ENCODE results near the gene CKS2.
"Not testable (repeated sequence)": the region's sequence is repeated elsewhere in the genome, so short reads cannot be mapped to it uniquely, and the experiment has no call there.

Gene CKS2

GRCh38 chr9:89310475-89311345 is at the start of gene CKS2:
CKS2 (plus strand) TSS chr9:89311195; CDS start chr9:89311293, 98 bp downstream.
- DNase-seq = peak; percentile 94 to 100 (median 99)

DNA sequence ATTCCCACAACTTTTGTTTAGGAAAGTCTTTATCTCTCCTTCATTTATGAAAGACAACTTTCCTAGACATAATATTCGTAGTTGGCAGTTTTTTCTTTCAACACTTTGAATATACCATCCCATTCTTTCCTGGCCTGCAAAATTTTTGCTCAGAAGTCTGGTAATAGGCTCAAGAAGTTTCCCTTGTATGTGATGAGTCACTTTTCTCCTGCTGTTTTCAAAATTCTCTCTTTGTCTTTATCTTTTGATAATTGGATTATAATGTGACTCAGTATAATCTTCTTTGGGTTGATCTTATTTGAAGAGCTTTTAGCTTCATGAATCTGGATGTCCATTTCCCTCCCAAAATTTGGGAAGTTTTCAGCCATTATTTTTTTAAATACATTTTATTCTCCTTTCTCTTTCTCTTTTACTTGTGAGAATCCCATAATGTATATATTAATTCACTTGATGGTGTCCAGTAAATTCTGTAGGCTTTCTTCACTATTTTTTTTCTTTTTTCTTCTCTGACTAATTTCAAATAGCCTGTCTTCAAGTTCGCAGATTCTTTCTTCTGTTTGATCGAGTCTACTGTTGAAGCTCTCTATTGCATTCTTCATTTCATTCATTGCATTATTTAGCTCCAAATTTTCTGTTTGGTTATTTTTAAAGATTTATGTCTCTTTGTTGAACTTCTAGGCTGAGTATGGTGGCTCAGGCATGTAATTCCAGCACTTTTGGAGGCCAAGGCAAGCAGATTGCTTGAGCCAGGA is 37.3 kb upstream of the CKS2 start:
- no peak for DNase-seq

- no peak for DNase-seq
These were observed 36.2 kb upstream of the CKS2 start for GRCh38 chr9:89274838-89275237.

DNA sequence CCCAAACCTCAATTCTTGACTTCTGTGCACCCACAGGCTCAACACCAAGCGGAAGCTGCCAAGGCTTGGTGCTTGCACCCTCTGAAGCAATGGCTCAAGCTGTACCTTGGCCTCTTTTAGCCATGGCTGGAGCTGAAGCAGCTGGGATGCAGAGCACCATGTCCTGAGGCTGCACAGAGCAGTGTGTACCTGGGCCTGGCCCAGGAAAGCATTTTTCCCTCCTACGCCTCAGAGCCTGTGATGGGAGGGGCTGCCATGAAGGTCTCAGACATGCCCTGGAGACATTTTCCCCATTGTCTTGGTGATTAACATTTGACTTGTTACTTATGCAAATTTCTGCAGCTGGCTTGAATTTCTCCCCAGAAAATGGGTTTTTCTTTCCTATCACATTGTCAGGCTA is 35.0 kb upstream of the CKS2 start:
- not testable (repeated sequence) for DNase-seq

DNA sequence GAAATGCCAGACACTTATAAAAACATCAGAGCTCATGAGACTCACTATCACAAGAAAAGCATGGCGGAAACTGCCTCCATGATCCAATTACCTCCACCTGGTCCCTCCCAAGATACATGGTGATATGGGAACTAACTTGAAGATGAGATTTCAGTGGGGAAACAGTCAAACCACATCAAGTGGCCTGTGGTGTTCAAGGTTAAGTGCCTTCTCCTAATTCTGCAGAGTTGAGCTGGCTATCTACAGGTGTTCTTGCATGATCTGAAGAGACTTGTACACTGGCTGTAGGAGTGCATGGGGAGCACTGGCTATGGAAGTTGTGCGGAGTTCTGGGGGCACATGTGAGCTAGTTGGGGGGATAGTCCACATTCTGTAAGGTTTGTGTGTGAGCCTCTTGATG is 34.0 kb upstream of the CKS2 start:
- DNase-seq = no peak

GRCh38 chr9:89277454-89277853 is 33.5 kb upstream of the CKS2 start:
- DNase-seq = no peak

DNA sequence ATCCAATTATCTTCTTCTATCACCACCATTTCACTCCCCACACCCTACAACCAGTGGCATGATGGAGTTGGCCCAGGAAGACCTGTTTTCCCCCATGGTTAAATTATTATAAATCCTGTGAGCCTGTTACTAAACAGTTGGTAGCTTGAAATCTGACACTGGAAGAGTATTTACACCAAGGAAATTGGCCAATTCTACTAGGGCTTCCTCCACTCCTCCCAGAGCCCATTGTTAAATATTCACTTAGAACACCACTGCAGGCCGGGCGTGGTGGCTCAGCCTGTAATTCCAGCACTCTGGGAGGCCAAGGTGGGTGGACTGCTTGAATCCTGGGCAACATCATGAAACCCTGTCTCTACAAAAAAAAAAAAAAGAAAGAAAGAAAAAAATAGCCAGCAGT is 32.4 kb upstream of the CKS2 start:
- DNase-seq = no peak

- peak in 3 of 58 donors; percentile 1 to 37 (median 8) for DNase-seq
These were observed 31.8 kb upstream of the CKS2 start for GRCh38 chr9:89278997-89279739.

DNA sequence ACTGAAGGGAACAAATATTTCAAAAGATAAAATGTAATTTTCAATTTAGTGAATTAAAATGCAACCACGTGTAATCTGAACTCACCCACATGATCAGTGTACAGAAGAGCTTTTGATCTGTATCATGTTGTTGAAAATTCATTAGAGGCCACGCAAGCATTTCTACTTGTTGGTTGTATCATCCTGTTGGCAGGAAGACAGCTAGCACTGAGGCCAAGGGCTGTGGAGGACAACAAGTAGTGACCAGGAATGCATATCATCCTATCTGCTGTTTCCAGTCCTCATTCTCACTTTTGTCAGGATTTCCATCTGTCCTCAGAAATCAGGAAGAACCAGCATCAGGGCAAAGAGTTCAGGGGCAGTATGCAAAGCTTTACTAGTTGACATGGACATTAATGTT is 29.9 kb upstream of the CKS2 start:
- DNase-seq = no peak

- peak in 1 of 58 donors; percentile 1 for DNase-seq
These were observed 28.6 kb upstream of the CKS2 start for GRCh38 chr9:89282248-89282968.

GRCh38 chr9:89284076-89284475 is 26.9 kb upstream of the CKS2 start:
- no peak for DNase-seq

DNA sequence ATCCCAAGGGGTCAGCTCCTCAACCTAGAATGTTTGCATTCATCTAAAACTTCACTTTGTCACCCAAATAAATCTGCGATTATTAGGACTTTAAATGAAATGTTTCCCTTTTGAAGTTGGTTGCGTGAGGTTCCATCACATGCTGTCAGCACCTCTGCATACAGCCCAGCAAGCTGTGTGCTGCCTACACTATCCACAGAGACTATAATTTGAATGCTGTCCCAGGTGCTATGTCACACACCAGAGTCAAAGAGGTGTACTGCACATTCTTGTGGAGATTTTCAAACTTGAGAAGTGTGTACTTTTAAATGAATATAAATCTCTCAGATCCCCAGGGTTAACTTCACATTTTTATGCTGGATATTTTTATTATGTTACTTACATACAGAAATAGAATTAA is 19.3 kb upstream of the CKS2 start:
- DNase-seq = no peak

- no peak for DNase-seq
These were observed 18.0 kb upstream of the CKS2 start for GRCh38 chr9:89293014-89293413.

- no peak for DNase-seq
These were observed 15.6 kb upstream of the CKS2 start for GRCh38 chr9:89295400-89295799.

GRCh38 chr9:89301996-89302395 is 9.0 kb upstream of the CKS2 start:
- DNase-seq = not testable (repeated sequence)

GRCh38 chr9:89304020-89304833 is 6.8 kb upstream of the CKS2 start:
- DNase-seq = no peak

- DNase-seq = no peak
These were observed 6.2 kb upstream of the CKS2 start for GRCh38 chr9:89304834-89305188.

DNA sequence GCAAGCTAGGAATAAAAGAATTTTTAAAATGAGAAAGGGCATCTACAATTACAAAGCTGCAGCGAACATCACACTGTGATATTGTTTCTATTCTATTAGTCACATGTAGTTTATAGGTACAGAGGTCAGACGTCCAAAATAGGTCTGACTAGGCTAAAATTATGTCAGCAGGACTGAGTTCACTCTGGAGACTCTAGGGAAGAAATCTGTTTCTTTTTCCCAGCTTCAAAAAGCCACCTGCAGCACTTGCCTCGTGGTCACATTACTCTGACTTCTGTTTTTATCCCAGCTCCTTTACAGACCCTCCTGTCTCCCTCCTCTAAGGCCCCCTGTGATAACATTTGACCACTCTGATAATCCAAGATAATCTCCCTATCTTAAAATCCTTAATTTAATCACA is 5.1 kb upstream of the CKS2 start:
- no peak for DNase-seq

DNA sequence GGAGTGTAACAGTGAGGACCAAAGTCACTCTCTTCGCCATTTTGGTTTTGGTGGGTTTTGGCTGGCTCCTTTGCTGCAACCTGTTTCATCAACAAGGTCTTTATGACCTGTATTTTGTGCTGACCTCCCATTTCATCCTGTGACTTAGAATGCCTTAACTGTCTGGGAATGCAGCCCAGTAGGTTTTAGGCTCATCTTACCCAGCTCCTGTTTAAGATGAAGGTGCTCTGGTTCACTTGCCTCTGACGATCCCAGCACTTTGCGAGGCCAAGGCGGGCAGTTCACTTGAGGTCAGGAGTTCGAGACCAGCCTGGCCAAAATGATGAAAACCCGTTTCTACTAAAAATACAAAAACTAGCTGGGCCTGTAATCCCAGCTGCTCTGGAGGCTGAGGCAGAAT is 1.8 kb upstream of the CKS2 start:
- DNase-seq = no peak
